GM21360 (cell line): ENCODE measurements around the gene AKAP5.

Source experiments
- ATAC-seq: cut with Tn5 transposase; IDR thresholded peaks from one replicate; pipeline ENCODE4 v1.9.1; 2021; ENCODE audit warnings: mild to moderate bottlenecking, moderate library complexity; ENCODE audit not compliant: unreplicated experiment

Gene AKAP5, protein sequence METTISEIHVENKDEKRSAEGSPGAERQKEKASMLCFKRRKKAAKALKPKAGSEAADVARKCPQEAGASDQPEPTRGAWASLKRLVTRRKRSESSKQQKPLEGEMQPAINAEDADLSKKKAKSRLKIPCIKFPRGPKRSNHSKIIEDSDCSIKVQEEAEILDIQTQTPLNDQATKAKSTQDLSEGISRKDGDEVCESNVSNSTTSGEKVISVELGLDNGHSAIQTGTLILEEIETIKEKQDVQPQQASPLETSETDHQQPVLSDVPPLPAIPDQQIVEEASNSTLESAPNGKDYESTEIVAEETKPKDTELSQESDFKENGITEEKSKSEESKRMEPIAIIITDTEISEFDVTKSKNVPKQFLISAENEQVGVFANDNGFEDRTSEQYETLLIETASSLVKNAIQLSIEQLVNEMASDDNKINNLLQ

DNA sequence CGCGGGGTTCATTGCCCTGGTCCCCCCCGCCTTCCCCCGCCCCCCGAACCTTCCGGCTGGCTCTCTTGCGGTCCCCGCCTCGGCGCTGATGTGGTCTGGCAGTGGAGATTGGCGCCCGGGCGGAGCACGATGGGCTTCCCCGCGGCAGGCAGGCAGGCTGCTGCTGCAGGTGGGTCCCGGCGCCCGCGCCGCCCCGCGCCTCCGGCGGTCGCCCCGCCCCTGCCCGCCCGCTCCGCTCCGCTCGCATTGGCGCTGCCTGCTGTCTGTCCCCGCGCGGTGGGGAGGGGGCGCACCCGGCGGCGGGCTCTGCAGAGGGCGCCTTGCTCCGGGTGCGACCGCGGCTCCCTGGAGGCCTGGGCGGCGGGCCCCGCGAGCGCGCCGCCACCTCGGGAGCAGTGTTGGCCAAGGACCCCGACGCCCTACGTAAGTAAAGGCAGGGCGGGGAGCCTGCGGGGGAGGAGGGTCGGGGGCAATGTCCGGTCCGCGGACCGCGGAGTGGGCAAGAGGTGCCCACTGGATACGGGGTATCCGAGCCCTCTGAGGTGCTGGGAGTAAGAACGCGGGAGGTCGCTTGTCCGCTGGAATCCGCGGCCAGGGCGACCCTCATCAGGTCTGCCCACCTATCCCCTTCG, at the start of gene AKAP5:
TSS of gene AKAP5 (plus strand) at position 309 of the 632 bp plus-strand sequence. CDS start 2,896 bp downstream, outside the sequence.
- ATAC-seq = peak; percentile 50

- no peak for ATAC-seq
Measured at GRCh38 chr14:64416348-64416932, 48.9 kb upstream of the AKAP5 start.

- ATAC-seq = no peak
Measured at GRCh38 chr14:64417055-64417770, 48.1 kb upstream of the AKAP5 start.

- ATAC-seq = no peak
Measured at GRCh38 chr14:64417771-64418125, 47.6 kb upstream of the AKAP5 start.

DNA sequence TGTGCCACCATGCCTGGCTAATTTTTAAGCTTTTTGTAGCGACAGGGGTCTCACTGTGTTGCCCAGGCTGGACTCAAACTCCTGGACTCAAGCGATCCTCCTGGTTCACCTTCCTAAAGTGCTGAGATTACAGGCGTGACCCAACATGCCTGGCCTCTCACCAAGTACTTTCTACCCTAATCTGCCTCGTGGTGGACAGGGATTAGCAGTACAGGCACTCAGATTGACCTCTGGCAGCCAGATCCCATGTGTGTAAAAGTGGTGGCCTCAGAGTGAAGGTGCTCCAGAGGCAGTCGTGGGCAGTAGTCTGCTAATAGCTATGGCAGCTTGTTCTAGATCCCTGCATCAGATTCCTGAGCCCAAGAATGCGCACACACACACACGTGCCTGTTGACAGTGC, 46.3 kb upstream of the AKAP5 start:
- no peak for ATAC-seq

GRCh38 chr14:64421166-64421565, 44.1 kb upstream of the AKAP5 start:
- ATAC-seq = no peak

DNA sequence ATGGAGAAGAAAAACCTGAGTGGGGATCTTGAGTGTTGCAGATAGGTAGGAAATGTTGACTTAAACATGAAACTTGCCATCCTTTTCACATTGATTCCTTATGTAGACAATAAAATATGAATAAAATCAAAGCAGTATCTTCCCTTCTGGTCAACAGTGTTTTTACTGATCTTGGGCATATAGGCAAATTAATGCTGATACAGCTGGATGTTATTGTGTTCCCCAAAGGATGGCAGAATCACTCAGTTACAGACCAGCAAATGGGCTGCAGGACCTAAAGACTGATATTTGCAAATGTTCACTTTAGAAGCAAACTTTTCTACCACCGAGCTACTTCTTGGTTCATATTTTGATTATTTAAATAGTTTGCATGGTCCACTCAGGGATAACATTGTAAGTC, 43.3 kb upstream of the AKAP5 start:
- ATAC-seq = no peak

DNA sequence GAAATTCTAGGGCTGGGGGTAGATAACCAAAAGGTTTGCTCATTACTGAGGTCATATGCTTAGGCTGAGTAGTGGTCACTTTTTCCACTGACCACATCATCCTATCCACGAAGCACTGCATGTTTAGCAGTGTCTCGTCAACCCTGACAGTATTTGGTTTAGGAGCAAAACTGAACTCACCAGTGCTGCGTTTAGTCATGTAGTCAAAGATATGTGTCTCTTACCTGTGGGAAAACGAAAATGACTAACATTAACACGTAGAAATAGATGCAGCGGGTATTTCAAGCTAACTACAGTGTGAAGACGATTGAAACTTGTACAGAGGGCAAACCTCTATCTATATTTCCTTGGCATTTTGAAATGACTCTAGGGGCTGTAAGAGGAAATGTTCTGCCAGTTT, 42.5 kb upstream of the AKAP5 start:
- no peak for ATAC-seq

DNA sequence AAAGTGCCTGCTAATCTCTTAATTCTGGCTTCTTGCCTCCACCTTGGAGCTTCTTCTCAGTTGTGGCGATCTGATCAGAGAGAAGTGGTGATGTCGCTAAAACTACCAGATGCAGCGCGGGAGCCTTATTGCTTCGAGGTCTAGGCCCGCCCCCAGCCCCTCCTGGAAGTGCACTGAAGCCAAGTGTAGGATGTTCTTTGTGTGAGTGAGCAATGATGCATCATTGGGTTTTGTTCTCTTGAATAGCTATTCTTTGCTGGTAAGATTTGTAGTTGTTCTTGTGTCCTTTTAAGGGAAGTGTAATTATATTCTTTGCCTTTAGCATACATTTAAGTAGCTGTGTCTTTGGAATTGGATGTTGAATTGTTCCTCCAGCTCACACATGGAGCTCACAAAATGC, 41.3 kb upstream of the AKAP5 start:
- no peak for ATAC-seq

GRCh38 chr14:64434528-64434927, 30.8 kb upstream of the AKAP5 start:
- no peak for ATAC-seq

DNA sequence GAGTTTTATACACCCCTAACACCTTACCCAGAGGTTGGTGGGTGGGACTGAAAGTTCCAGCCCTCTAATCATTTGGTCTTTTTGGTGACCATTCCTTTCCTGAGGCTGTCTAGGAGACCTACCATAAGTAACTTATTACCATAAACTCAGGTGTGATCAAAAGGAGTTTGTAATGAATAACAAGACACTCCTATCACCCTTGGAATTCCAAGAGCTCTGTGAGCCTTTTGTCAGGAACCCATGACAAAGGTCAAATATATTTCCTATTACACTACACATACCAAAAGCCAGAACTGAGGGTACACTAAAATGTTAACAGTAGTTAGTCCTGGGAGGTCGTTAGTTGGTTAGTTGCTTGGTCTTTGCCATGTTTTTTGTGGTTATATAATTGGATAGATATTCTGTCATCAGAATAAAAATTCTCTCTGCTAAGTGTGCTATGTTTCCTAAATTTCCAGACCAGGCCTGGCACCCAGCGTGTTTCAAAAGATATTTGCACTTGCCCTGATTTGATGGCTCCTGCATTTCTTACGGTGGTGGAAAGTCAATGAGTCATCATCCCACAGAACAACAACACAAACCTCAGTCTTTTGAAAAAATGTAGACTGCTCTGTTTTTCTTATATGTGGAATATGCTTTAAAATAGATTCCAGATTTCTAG, 27.0 kb upstream of the AKAP5 start:
- ATAC-seq = no peak

DNA sequence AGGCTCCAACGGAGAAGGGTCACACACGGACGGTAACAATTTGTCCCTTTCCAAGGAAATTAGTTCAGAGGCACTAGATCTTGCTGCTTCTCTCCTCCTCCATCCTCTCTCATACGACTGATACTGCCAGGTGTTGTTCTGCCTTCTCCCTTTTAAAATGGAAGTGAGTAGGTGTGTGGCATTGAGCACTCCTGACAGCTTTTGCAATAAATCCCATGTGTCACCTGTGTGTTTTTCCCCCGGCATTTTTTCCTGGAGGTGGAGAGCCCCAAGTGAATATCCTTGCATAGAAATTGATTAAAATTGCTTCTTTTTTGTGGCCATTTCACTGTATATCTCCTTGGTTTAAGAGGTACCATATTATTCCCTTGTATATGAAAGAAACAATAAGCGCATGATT, 26.2 kb upstream of the AKAP5 start:
- no peak for ATAC-seq

DNA sequence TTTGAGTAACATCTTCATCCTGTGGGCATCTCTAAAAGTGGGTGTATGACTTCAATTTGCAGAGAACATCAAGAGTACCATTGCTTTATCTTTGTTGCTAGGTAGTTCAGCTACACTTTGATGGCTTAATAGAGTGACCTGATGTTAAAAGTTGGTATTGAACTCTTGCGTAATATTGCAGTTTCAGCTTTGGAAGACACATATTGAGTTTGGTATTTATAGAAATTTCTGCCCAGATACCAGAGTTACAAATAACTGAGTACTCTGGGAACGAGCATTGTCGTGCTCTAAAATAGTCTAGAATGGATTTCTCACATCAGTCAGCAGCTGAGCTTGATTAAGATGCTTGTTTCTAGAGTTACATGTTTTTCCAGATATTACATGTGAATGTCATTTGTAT, 24.8 kb upstream of the AKAP5 start:
- ATAC-seq = no peak

DNA sequence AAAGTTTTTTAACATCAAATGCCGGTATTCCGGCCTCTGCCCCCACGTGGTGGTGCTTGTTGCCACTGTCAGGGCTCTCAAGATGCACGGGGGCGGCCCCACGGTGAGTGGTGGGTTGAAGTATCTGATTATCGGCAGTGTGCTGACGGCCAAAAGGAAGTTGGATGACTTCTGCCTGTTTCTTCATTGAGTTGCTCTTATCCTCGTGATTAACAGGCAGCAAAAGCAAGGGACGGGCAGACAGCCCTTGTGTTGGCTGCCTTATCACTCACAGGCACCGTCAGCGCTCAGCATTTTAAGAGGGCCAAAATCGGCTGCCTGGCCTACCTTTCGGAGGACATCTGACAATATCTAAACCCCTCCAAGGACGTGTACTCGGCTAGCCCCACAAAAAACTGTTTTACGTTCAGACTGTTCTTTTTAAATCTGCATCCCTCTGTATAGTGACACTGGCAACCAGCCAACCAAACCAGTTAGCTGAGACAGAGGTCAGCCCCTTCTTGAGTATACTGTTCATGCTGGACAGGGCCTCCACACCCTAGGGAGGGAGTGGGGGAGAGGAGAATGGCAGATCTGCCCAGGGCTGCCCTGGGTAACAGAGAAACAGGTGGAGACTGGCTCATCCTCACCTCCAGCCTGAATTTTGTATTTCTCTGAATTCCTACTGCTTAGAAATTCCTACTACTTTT, 22.9 kb upstream of the AKAP5 start:
- no peak for ATAC-seq

DNA sequence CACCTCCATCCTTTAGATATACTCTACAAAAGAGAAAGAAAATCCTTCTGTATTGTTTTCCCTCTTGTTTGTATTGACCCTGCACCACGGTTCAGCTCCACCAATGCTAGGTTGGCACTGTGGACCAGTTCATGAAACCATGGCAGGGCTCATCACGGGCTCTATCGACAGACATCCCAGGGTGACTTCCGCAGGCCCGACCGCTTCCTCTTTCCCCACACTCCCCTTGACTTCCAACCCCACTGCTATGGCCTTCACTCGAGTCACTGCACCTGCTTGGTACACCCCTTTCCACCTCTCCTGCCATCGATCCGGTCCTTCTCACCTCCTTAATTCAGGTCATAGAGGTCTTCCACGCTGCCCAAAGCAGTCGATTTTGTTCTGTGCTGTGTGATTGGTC, 21.2 kb upstream of the AKAP5 start:
- no peak for ATAC-seq

GRCh38 chr14:64444984-64445845, 20.1 kb upstream of the AKAP5 start:
- ATAC-seq = peak; percentile 97

GRCh38 chr14:64447876-64448670, 17.2 kb upstream of the AKAP5 start:
- ATAC-seq = no peak

DNA sequence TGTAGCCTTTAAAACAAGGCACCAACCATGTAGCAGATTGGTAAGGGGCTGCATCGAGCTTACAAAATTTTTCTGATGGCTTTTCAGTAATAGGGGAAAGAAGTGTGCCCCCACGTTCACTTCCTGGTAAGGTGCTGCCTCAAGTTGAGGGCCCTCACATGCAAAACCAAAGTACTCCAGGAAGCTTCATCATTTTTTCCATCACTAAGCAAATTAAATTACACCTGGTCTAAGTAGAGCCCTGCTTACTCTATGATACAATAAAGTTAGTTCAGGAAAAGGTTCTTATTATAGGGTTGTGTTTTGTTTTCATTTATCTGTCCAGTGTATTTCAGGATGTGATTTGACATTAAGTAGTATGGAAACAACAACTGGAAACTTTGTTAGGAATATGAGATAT, 15.0 kb upstream of the AKAP5 start:
- ATAC-seq = no peak

- no peak for ATAC-seq
Measured at GRCh38 chr14:64454671-64455070, 10.6 kb upstream of the AKAP5 start.
